IPS-NIHi7 (cell line): ENCODE results near the gene NRP2.

Source experiments
- DNase-seq: peaks from one replicate; pipeline ENCODE4 v3.0.0; 2012; ENCODE audit warnings: mixed read lengths; ENCODE audit errors: extremely low spot score

The NRP2 gene

DNA sequence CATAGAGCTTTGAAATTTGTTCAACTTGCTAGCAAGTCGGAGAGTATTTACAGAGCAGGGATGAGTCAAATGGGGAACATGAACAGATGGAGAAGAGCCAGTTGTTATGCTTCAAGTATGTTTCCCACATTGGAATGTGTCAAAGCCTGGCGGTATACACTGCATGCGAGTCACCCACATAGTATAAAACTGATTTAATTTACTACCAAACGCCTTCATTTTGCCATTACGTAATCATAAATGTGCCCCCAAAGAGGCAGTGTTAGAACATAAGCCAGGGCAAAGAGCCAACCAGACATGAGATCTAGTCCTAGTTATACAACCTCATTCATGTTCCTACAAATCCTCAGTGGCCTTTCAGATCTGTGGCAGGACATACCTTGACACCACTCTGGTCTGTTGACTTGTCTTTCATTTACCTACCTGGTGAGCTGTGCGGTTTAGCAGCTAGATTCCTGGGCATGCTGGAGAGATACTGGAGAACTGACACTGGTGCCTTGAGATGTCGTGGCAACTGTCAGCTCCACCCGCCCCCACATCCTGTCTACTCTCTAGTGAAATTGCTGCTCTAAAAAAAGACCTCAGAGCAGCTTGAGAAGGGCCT lies 21.7 kb upstream of the NRP2 start:
- no peak for DNase-seq

GRCh38 chr2:205661281-205661680 lies 21.0 kb upstream of the NRP2 start:
- no peak for DNase-seq

- no peak for DNase-seq
These were observed 19.9 kb upstream of the NRP2 start for GRCh38 chr2:205662206-205662965.

DNA sequence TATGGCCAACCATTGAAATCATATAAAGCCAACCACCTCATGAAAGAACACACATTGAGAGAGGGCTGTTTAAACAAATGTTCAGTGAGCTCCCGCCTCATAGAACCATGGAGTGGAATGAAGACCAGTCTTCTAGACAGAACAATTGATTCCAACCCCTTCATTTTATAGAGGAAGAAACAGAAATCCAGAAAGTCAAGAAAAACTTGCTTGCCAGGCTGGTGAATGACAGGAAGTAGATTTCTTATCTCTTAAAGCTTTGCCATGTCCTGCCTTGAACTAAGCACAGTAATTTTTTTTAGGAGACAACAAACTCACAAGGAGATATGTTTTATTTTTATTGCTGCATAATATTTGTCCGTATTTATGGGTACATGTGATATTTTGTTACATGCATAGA lies 16.5 kb upstream of the NRP2 start:
- DNase-seq: no peak

- DNase-seq: no peak
These were observed 12.0 kb upstream of the NRP2 start for GRCh38 chr2:205670292-205670691.

GRCh38 chr2:205673312-205673711 lies 9.0 kb upstream of the NRP2 start:
- DNase-seq: no peak

- peak; percentile 58 for DNase-seq
These were observed 6.3 kb upstream of the NRP2 start for GRCh38 chr2:205675861-205676516.

- DNase-seq: no peak
These were observed 3.7 kb upstream of the NRP2 start for GRCh38 chr2:205678541-205679142.

DNA sequence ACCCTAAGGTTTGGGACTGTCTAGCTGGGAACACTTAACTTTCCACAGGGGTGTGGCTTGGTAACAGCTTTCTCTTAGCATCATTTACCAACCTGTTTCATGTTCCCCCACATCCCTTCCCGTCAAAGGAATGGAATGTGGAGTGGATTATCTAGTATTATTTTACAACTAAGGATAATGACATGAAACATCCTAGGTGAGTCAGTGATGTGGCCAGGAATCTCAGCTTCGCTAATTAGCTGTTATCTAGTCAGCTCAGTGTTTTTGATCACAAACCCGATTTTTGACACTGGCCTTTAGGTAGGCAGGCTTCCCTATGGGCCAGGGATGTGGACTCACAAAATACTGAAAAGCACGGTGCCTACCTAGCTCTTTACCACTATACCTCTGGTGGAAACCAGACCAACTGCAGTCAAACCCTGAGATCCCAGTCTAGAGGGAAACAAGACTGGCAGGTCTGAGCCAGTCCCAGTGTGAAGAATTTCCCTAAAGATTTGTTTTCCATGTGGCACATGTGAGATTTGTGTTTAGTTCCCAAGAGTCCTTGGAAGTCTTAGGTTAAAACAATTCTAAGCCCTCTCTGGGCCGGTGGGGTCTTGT lies 2.8 kb upstream of the NRP2 start:
- DNase-seq: no peak

GRCh38 chr2:205680067-205680466 lies 2.2 kb upstream of the NRP2 start:
- DNase-seq: peak; percentile 79

- no peak for DNase-seq
These were observed 1.4 kb upstream of the NRP2 start for GRCh38 chr2:205680903-205681302.

DNA sequence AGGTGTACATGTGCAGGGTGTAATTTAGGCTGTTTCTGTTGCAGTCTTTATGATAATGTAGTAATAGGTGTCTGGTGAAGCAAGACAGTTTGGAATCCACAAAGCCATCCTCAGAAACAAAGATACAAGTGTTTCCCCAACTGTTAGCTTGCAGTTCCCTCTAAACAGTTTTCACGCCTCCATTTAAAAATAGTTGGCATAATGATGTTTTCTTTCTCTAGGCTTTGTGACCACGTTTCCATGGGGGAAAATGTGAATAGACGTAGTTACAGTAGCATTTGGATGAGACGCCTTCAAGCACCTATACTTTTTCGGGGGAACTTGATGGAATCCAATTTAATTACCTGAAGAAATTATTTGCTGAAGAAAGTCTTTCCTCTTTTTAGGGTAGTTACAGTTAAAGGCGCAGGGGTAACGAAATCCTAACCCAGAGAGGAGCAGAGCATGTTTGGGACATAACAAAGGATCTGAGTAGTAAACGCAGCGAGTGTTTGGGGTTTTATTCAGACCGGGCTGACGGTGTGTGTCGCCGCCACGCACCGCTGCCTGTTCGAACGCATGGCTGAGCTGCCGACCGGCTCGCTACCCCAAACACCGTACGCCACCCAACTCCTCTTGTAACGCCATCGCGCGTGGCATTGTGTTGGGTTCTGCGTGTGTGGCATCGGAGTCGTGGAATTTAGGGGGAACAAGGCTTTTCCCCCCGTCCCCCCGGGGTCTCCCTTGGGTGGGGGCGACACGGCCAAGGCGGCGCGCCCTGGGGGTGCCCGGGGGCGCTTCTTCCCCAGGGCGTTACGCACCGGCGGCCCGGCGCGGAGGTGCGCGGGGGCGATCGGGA lies 681 bp upstream of the NRP2 start:
- DNase-seq: no peak

- no peak for DNase-seq
These were observed 735 bp downstream of the NRP2 start for GRCh38 chr2:205682971-205683501.

DNA sequence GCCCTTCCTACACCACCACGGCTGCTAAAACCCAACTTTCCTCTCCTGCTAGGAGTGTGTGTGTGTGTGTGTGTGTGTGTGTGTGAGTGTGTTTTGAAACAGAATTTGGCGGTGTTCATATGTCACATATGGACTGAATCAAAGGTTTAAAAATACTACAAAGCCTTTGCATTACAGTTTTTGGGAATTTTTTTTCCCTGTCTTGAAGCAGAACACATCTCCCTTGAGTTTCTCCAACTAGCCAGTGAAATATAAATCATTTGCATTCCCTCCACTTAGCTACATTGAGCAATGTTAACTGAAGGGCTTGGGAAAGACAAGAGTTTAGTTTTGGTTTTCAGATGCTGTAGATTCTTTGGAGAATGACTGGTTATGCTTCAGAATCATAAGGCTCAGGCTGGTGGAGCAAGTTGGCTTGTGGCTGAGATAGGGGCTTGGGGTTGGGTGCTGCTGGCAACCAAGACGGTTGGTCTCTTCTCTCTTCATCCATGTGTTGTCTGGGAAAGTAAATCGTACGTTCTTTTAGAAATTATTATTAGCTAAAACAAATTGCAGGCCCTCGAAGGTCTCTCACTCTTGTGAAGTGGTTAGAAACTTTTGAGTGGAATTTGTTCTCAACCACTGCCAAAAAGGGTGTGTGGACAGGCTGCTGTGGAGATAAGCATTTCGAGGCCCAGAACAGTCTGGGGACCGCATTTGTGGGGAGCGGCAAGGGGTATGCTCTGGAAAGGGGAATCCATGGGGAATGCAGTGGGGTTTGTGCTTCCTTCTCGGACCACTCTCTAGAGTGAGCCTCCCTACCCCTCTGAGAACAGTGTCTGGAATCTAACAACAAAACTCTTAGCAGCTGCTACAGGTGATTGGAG lies 1.4 kb downstream of the NRP2 start:
- DNase-seq: no peak

DNA sequence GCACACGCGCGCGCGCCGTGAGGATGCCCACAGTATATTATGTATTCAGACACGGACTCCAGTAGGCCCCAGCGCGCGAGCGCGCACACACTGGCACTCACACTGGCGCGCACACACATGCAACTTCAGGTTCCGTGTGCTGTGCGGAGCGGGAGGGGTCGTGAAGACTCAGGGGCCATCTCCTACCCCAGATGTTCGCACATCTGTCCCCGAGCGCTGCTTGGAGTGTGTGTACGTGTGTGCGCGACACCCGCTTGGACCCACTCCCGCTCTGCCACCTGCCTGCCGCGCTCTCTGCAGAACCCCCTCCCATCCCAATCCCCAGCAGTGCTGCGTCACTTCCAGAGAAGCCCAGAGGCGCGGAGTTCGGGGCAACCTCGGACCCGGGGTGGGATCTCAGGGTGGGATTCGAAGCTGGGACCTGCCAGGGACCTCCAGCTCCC lies 2.6 kb downstream of the NRP2 start:
- no peak for DNase-seq

DNA sequence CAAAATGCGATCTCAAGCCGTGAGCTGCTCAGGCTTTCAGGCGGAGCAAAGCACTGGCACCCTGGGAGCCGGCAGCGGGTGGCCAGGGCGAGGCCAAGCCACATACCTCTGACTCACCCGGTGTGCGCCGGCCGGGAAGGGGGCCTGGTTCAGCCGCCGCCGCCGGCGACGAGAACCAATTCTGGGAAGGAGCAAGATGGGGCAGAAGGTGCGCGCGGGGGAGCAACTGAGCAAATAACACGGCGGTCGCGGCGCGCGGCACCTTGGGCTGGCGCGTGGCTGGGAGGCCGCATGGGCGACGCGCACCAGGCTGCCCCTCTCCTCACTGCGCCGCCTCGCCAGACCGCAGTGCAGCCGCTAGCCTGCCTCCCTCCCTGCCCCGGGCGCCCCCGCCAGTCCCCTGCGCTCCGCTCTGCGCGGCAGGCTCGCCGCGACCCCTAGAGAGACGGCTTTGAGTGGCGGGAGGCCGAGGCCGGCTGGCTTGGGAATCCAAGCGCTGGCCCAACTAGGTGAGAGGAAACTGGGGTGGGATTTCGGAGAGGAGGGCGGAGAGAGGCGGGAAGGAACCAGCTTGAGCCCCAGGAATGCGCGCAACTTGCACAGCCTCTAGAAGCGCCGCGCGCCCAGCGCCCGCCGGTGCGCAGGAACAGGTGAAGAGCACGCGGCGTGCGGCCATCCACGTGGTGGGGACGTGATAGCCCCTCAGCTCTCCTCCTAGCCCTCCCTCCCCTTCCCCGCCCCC lies 3.2 kb downstream of the NRP2 start:
- DNase-seq: peak; percentile 26

DNA sequence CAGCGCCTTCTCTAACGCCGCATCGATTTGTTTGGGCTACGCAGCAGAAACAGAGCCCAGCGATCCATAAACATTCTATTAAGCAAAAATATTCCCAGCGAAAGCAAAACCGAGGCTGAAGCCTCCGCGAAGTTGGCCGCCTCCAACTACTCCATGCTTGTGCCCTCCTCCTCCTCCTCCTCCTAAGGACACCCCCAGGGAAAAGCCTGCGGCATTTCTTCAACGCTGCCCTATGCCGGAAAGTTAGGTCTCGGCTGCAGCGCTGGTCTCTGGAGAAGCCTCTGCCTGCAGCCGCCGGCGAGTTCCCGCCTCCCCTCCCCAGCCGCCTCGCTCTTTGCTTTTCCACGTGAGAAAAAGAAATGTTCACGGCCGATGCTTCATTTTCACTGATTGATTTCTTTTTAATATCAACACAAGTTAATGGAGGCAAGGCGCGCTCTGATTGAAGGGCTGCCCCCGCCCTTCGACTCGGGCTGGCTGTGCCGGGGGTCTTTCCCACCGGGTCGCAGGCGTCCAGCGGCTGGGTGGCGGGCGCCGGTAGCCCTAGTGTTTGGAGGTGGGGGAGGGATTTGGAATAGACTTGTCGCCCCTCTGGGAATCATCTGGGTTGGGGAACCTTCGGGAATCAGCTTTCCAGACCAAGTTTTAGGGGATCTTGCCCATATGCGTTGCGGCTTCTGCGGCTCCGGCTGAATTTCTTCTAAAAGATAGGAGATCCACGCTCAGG lies 3.9 kb downstream of the NRP2 start:
- no peak for DNase-seq

DNA sequence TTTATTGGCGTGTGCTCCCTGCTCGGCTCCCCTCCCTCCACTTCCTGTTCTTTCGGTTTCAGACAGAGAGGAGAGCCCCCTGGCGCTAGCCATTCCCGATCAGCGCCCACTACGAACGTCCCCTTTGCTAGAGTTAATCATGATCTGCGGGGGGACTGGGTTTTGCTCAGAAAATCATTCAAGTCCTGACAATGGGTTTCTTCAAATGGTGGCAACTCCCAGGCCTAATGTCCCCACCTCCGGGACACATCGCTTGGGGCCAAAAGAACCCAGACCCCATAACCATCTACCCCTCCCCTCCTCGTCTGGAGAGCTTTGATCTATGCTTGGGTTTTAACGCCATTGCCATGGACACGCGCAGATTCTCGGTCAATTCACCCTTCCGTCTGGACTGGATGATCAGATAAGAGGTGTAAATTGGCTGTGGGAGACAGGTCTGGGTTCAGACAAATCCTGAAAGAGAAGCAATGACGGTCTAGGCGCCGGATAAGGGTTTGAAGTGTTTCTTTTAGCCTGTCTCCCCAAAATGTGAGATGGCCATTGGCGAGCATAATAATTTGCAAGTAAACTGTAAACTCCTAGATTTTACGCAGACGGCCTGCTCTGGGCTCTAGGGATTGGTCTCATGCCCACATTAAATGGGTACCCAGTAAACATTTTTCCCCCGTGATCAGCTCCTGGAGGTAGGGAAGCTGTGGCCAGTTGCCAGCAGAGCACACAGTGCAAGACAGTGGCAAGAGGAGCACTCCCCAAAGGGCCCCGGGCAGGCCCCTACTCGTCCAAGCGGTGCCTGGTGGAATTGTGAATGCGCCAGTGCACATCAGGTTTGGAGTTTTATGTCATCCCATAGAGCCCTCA lies 4.7 kb downstream of the NRP2 start:
- DNase-seq: peak; percentile 34
